IPS DF 19.7 (cell line): Measurements from ENCODE around the gene ZNF776.
A peak's percentile ranks its signal among the peaks of the same experiment; 100 is the strongest.
"Not testable (repeated sequence)": the region's sequence is repeated elsewhere in the genome, so short reads cannot be mapped to it uniquely, and the experiment has no call there.

ENCODE experiments used
- DNase-seq: peaks from one replicate; pipeline ENCODE4 v3.0.0-alpha.2; 2013; ENCODE audit warnings: low read depth, low spot score

The ZNF776 gene

DNA sequence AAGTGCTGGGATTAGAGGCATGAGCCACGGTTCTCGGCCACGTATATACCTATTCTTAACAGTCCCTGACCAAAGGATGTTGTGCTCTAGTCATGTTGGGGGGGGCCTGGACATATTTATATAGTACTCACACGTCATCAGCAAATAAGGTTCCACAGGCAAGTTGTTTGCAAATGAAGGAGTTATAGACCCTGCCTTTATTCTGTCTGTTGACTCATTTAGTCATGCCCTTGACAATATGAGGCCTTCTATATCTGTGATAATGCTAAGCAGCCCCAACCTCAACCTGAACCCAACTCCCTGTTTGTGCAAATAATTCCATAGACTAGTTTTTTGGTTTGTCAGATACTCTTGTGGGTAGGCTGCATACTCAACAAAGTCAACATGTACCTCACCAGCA is 31.7 kb downstream of the ZNF776 start:
- DNase-seq = no peak

DNA sequence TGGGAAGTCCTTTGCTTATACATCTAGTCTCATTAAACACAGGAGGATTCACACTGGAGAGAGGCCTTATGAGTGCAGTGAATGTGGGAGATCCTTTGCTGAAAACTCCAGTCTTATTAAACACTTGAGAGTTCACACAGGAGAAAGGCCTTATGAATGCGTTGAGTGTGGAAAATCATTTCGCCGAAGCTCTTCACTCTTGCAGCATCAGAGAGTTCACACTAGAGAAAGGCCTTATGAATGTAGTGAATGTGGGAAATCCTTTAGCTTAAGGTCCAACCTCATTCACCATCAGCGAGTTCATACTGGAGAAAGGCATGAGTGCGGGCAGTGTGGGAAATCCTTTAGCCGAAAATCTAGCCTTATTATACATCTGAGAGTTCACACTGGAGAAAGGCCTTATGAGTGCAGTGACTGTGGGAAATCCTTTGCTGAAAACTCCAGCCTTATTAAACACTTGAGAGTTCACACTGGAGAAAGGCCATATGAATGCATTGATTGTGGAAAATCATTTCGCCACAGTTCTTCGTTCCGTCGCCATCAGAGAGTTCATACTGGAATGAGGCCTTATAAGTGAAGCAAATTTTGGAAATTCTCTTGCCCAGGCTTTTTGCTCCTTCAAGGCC is 32.7 kb downstream of the ZNF776 start:
- DNase-seq = no peak

GRCh38 chr19:57786286-57786685 is 39.7 kb downstream of the ZNF776 start:
- no peak for DNase-seq

- no peak for DNase-seq
These were observed 40.3 kb downstream of the ZNF776 start for GRCh38 chr19:57786906-57787305.

DNA sequence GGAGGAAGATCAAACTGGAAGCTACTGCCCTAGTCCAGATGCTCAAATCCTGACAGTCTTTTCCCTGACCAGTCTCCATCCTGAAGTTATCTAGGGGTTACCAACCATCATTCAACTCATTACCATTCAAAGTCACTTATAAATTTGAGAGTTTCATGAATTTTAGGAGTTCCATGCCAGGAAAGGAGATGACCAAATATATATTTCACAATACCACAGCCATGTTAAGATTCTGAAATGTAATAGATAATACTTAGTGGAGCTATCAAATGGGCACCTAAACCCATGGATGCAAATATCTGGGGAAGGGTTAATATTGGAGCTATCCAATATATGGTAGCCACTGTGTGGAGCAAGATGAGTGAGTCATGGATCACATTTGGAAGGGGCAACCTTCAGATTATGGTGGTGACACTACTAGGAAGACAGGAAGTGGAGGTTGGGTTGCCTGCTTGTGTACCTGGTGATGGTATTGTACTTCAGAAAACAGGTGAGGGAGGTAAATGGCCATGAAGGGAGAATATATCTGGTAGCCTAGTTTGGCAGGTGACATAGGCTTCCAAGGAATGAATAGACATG is 41.6 kb downstream of the ZNF776 start:
- no peak for DNase-seq

- no peak for DNase-seq
These were observed 42.7 kb downstream of the ZNF776 start for GRCh38 chr19:57789288-57789687.

DNA sequence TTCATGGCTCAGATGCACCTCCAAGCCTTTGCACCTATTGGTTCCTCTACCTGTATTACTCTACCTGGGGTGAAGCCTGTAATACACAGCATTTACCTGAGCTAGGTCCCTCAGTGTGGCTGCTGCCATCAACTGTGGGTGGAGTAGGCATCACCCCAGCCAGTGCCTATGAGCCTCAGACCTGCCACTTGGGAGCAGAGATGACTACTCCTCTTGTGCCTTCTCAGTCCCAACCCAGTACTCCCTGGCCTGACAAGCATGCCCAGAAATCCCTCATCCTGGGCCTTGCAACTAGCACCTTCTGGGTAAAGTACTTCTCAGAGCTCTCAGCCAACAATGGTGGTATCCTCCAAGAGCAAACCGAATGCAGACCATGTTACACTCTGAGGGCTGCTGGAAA is 50.0 kb downstream of the ZNF776 start:
- not testable (repeated sequence) for DNase-seq

GRCh38 chr19:57800696-57801095 is 54.1 kb downstream of the ZNF776 start:
- DNase-seq = no peak

DNA sequence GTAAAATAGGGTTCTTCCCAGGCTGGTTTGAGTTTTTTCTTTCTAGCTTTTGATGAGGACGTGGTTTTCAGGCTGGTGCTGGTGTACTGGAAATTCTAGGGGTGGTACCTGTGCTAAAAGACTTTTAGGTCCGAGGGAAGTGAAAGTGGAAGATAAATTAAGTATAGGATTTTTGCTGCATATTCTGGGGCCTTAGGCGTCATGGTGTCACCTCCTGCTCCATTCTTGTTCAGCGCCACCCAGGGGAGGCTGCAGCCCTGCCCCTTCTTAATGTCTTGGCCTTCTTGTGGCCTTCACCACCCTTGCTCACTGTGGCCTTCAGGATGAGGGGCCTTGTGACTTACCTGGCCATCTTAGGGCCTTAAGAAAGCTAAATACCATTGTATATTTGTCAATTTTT is 55.7 kb downstream of the ZNF776 start:
- DNase-seq = no peak

GRCh38 chr19:57803265-57803593 is 56.6 kb downstream of the ZNF776 start:
- no peak for DNase-seq

DNA sequence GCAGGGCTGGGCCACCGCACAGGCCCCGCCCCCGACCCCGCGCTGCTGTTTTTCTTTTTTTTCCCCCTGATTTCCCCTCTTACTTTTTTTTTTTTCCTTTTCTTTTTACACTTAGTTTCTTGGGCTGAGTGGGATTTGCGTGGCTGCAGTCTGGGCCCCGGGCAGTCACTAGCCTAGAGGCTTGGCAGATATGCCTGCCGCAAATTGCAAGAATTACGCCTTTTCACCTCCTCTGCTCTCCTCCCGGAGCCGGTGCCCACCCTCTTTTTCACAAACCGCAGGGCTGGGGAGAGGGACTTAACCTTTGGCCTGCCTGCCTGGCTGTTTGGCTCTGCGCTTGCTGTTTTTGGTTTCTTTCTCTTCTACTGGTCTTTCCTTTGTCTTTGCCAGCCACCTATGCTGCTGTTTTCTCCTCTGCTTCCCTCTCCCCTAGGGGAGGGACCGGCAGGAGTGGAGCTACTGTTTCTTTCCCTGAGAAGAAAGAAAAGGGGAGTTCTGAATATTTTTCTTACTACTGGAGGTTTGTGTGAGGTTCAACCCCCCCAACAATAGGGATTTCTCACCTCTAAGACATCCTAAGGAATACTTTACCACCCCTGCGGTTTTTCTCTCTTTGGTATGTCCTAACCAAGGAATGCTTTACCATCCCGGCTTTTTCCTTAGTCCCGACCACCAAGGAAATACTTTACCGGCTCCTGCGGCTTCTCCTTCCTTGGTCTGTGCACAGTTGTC is 57.1 kb downstream of the ZNF776 start:
- peak; percentile 81 for DNase-seq

- DNase-seq = no peak
These were observed 60.9 kb downstream of the ZNF776 start for GRCh38 chr19:57807541-57807940.
